Cardiac fibroblast (primary cell): ENCODE results near the gene KIAA1549.

Experiments used
- DNase-seq, 2 donors: peaks; one replicate each; pipeline versions ENCODE4 v3.0.0 to v3.0.0-alpha.2; 2010; ENCODE audit warnings: low read depth in 2 of 2
- H3K4me3 ChIP-seq, 2 donors: replicated peaks in 1 of 2; 1 replicate in 1 of 2; 2 replicates in 1 of 2; pipeline ENCODE4 v1.5.1; 2011; ENCODE audit warnings: low read depth in 2 of 2, low read length in 2 of 2, mild to moderate bottlenecking in 2 of 2, moderate library complexity in 1 of 2
- TF ChIP-seq, protein P1 (sequence below): IDR thresholded peaks from one replicate; pipeline ENCODE4 v1.5.1; 2011; ENCODE audit warnings: low read depth, mild to moderate bottlenecking, low read length, inconsistent platforms

Gene KIAA1549

DNA sequence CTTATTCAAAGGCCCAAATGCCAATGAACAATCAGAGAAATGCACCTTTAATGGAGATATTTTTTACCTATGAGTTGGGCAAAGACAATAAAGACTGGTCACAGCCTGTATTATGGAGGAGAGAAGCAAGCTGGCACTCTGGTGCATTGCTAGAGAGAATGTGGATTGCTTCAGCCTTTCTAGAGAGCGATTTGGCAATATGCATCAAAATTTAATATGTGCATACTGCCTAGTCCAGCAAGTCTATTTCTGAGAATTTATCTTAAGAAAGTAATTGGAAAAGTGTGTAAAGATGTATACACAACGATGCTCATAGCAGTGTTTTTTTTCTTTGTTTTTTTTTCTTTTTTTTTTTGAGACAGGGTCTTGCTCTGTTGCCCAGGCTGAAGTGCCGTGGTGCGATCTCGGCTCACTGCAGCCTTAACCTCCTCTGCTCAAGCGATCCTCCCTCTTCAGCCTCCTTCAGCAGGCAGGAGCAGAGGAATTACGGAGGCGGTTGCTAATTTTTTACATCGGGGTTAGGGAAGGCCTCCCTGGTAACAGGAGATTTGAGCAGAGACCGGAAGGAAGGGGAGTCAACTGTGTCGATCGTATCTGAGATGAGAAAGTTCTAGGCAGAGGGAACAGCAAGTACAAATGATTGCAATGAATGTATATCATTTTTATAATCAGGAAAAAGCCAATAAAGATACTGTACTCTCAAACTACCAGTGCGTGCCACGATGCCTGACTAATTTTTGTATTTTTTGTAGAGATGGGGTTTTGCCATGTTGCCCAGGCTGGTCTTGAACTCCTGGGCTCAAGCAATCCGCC is 16.4 kb downstream of the KIAA1549 start:
- no peak for DNase-seq
- TF ChIP-seq, protein P1, sequence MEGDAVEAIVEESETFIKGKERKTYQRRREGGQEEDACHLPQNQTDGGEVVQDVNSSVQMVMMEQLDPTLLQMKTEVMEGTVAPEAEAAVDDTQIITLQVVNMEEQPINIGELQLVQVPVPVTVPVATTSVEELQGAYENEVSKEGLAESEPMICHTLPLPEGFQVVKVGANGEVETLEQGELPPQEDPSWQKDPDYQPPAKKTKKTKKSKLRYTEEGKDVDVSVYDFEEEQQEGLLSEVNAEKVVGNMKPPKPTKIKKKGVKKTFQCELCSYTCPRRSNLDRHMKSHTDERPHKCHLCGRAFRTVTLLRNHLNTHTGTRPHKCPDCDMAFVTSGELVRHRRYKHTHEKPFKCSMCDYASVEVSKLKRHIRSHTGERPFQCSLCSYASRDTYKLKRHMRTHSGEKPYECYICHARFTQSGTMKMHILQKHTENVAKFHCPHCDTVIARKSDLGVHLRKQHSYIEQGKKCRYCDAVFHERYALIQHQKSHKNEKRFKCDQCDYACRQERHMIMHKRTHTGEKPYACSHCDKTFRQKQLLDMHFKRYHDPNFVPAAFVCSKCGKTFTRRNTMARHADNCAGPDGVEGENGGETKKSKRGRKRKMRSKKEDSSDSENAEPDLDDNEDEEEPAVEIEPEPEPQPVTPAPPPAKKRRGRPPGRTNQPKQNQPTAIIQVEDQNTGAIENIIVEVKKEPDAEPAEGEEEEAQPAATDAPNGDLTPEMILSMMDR = no peak
- H3K4me3 ChIP-seq = no peak overlapping the region

DNA sequence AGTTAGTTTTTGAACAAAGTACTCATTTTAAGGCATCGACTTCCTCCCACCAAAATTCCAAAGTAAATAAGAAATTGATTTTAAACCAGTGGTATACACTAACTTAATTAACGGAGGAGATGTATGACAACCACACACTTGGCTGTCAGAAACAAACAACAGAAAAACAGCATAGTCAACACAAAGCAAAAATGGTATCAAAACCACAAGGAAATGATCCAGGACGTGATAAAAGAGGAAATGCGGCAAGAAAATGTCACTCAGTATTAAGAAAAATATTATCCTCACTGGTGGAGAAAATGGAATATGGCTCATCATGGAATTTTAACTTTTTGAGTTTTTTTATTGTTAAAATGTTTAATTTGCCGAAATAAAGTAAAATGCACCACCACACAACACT is 17.5 kb downstream of the KIAA1549 start:
- H3K4me3 ChIP-seq = no peak overlapping the region
- TF ChIP-seq, protein P1 = no peak
- DNase-seq = no peak

DNA sequence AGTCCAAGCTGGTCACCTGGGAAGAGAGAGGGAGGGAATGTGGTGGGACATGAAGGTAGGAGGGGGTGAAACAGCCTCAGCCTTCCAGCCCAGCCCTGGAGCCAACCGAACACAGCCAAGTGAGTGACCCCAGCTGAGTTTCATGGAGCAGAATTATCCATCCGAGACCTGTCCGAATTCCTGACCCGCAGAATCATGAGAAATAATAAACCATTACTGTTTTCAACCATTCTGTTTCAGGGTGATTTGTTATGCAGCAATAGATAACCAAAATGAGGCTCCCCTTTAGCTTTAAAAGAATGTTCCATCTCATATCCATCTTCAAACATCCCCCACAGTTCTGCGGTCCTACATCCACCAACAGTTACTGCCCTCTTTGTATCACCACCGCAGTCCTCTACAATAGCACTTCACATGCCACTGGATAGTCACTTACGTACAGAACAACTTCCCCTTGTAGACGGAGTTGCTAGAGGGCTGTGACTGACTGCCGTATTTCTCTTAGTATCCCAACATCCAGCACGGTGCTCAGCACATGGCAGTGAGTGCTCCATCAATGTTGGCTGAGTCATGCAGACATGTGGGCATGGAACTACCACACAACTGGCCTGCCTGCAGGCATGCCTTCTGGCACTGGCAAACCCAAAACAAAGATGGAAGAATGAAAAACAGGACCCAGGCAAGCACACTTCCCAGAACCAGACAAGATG is 18.5 kb downstream of the KIAA1549 start:
- no peak overlapping the region for H3K4me3 ChIP-seq
- no peak for DNase-seq
- TF ChIP-seq, protein P1 = no peak

DNA sequence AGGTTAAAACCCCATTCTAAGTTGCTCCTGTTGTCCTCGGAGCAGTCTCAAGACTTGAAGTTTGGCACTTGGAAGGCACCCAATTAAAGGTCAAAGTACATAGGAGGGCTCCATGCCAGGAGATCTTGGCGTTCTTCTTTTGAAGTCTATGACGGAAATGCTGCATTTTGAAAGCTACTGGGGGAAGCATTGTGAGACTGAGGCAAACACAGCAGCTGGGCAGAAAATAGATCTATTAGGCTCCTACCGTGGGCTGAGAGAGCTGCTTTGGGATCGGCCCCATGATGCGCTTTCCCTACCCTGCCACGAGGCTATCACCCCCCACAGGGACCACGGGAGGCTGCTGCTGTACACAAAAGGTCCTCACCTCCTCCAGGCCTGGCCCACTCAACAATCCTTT is 20.0 kb downstream of the KIAA1549 start:
- TF ChIP-seq, protein P1 = no peak
- peak; percentile 19 to 73 for DNase-seq
- H3K4me3 ChIP-seq = no peak overlapping the region

DNA sequence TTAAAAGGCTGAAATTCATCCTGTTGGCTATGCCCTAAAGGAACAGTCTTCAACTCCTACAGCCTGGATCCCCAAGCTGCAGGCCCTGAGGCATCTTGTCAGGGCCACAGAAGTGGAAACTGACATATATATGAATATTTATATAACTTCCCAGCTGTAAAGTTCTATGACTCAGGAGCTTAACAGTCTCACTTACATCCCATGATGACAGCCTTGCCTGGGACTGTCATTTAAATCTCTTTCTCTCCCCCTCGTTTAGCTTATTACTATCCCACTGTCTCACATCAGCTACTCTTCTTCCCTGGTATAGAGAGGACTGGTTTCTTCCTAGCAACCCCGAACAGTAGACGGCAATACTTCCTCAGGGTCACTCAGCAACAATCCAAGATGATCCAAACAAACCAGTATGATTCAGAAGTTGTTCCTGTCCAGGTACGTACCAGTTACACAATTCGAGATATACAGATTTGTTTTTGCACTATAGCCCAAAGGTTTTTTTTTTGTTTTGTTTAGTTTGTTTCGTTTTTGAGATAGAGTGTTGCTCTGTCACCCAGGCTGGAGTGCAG is 22.7 kb downstream of the KIAA1549 start:
- TF ChIP-seq, protein P1 = no peak
- H3K4me3 ChIP-seq = no peak overlapping the region
- DNase-seq = peak; percentile 40 to 42

DNA sequence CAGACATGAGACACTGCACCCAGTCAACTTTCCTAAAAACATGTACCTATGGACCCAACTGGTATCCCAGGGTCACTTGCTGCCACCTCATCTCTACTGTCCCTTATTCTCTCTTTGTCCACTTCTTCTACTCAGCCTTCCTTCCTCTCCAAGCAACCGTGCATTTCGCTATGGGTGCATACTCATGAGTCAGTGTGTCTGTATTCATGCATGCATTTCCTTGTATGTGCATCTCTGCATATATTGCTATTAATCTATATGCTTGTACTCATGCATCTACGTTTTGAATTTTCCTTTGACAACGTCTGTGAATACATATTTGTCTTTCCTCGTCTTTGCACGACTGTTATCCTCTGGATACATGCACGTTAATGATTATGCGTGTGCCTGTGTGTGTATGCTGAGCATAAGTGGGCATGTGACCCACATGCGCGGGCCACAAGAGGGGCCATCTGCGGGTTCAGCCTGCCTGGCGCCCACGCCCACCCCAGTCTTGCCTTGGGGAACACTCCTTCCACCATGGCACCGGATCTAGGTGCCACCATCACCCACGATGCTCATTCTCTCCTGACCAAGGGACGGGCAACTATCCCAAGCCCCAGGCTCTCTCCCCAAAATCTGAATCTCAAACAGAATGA is 23.3 kb downstream of the KIAA1549 start:
- DNase-seq = no peak
- TF ChIP-seq, protein P1 = no peak
- no peak overlapping the region for H3K4me3 ChIP-seq
